Lung microvascular endothelial cell (primary cell): Measurements from ENCODE around the gene MIDN. TPM values are rescaled to one million over a fixed set of nuclear protein-coding genes. Genes with fewer than 3 reads are reported as not detected.

Experiments
- total RNA-seq: library from RNA; depleted of rRNA; stranded (reverse); fragments of >200 nt; gene quantifications from 2 replicates; pipeline ENCODE4 v1.2.1, GENCODE V29; 2014

The MIDN gene
- total RNA-seq, 1 donor from 2014 or later = 3.2 TPM

Other genes with a start within 250 kb of the MIDN start
- gene GRIN3B, start 248.2 kb upstream of the MIDN start, total RNA-seq = under 0.01 and 0.44 TPM in 2 replicates
- gene TMEM259, start 227.5 kb upstream of the MIDN start, total RNA-seq = 29.4 and 43.8 TPM in 2 replicates
- not detected in 2 replicates for gene RNU6-2, start 227.1 kb upstream of the MIDN start, total RNA-seq
- 59.1 and 83.9 TPM in 2 replicates for gene CNN2, start 222.0 kb upstream of the MIDN start, total RNA-seq
- 3.1 and 3.4 TPM in 2 replicates for gene ABCA7, start 208.5 kb upstream of the MIDN start, total RNA-seq
- gene ARHGAP45, start 181.4 kb upstream of the MIDN start, total RNA-seq = 17.7 and 19.6 TPM in 2 replicates
- 50.4 and 63.4 TPM in 2 replicates for gene POLR2E, start 153.2 kb upstream of the MIDN start, total RNA-seq
- gene GPX4, start 144.6 kb upstream of the MIDN start, total RNA-seq = 415 and 423 TPM in 2 replicates
- 14.8 and 28.2 TPM in 2 replicates for gene SBNO2, start 74.3 kb upstream of the MIDN start, total RNA-seq
- 46.6 and 70.4 TPM in 2 replicates for gene STK11, start 42.8 kb upstream of the MIDN start, total RNA-seq
- gene CBARP, start 10.6 kb upstream of the MIDN start, total RNA-seq = 0.65 and 1.2 TPM in 2 replicates
- 15.7 and 16.3 TPM in 2 replicates for gene ATP5F1D, start 6.8 kb upstream of the MIDN start, total RNA-seq
- gene CIRBP, start 20.7 kb downstream of the MIDN start, total RNA-seq = 95.4 and 115 TPM in 2 replicates
- gene FAM174C, start 26.9 kb downstream of the MIDN start, total RNA-seq = 16.9 and 17.0 TPM in 2 replicates
- under 0.01 TPM in 1 of 2 replicates, not detected in the other for gene EFNA2, start 37.3 kb downstream of the MIDN start, total RNA-seq
- gene NDUFS7, start 135.3 kb downstream of the MIDN start, total RNA-seq = 64.9 and 110 TPM in 2 replicates
- gene GAMT, start 153.0 kb downstream of the MIDN start, total RNA-seq = 8.3 and 12.6 TPM in 2 replicates
- gene DAZAP1, start 159.0 kb downstream of the MIDN start, total RNA-seq = 46.4 and 48.4 TPM in 2 replicates
- 338 and 383 TPM in 2 replicates for gene RPS15, start 189.8 kb downstream of the MIDN start, total RNA-seq
- under 0.01 TPM in 2 replicates for gene APC2, start 201.5 kb downstream of the MIDN start, total RNA-seq
- gene C19orf25, start 230.6 kb downstream of the MIDN start, total RNA-seq = 13.5 and 17.5 TPM in 2 replicates
- gene PCSK4, start 241.8 kb downstream of the MIDN start, total RNA-seq = 0.44 and 0.60 TPM in 2 replicates
- 0.20 and 0.44 TPM in 2 replicates for gene REEP6, start 242.6 kb downstream of the MIDN start, total RNA-seq